Measurements from ENCODE around the gene LZTFL1.

GRCh38 chr3:45777111-45777745 is 64.7 kb downstream of the LZTFL1 start:
- TF ChIP-seq EP300 (IDR thresholded peaks at IDR 0.05) (no peak), POLR2A (IDR thresholded peaks at IDR 0.05; ENCODE audit: low read depth) (no peak)
